ENCODE results near the gene MDC1. TPM values are rescaled to one million over a fixed set of nuclear protein-coding genes. Genes with fewer than 3 reads are reported as not detected.
A peak's percentile ranks its signal among the peaks of the same experiment; 100 is the strongest.

The MDC1 gene
- total and polyA plus RNA-seq, 2 of the 13 experiments (the other 11 are each of a cell fraction or from before 2014, with no cell fraction given): 8.4 to 14.0 TPM

DNA sequence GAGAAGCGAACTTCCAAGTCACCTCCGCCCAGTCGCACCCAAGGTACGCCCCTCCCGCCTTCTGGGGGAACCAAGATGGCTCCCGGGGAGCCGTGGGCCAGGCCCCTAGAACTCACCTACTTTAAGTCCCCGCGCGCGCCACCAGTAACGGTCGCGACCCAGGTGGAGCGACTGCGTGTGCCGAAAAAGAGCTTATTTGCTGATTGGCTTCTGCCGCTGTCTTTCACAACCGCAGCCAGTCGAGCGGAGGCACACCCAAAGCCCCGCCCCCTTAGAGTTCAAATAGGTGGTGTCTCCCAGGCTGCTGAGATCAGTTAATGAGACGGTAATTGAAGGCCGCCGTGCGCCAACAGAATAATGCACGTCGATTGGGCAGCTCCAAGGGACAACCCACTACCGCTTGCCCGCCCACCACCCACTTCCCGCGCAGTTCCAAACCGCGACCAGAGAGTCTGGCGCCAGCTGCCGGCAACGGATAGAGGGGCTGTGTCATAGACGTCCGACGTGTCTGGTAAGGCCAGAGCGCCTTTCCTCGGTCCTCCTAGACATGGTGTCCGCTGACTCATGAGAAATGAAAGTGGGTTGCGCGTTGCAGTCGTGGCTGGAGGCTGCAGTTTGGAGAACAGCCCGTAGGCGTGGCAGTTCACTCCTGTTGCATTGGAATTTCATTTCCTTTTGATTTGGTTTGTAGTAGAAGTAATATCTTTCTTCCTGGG lies at the start of gene MDC1 (continued):
- no peak for TF ChIP-seq ARHGAP35 (CRISPR knock-in tag; IDR thresholded peaks at IDR 0.05; ENCODE audit: borderline replicate concordance)
- TF ChIP-seq TEAD2 (CRISPR knock-in tag; IDR thresholded peaks at IDR 0.05): no peak
- no peak for TF ChIP-seq REXO4 (CRISPR knock-in tag; IDR thresholded peaks at IDR 0.05; ENCODE audit: borderline replicate concordance)
- no peak for TF ChIP-seq AKAP8 (CRISPR knock-in tag; IDR thresholded peaks at IDR 0.05)
- TF ChIP-seq, protein P1, sequence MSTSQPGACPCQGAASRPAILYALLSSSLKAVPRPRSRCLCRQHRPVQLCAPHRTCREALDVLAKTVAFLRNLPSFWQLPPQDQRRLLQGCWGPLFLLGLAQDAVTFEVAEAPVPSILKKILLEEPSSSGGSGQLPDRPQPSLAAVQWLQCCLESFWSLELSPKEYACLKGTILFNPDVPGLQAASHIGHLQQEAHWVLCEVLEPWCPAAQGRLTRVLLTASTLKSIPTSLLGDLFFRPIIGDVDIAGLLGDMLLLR (CRISPR knock-in tag; IDR thresholded peaks at IDR 0.05): peak; percentile 57; the same call in 1 of the 2 replicates
- peak; percentile 97 for TF ChIP-seq ZZZ3 (CRISPR knock-in tag; IDR thresholded peaks at IDR 0.05; ENCODE audit: borderline replicate concordance)
- TF ChIP-seq CHCHD3 (CRISPR knock-in tag; IDR thresholded peaks at IDR 0.05): peak; percentile 40; the same call in 1 of the 2 replicates
- no peak for TF ChIP-seq MATR3 (CRISPR knock-in tag; IDR thresholded peaks at IDR 0.05)
- TF ChIP-seq, protein P2, sequence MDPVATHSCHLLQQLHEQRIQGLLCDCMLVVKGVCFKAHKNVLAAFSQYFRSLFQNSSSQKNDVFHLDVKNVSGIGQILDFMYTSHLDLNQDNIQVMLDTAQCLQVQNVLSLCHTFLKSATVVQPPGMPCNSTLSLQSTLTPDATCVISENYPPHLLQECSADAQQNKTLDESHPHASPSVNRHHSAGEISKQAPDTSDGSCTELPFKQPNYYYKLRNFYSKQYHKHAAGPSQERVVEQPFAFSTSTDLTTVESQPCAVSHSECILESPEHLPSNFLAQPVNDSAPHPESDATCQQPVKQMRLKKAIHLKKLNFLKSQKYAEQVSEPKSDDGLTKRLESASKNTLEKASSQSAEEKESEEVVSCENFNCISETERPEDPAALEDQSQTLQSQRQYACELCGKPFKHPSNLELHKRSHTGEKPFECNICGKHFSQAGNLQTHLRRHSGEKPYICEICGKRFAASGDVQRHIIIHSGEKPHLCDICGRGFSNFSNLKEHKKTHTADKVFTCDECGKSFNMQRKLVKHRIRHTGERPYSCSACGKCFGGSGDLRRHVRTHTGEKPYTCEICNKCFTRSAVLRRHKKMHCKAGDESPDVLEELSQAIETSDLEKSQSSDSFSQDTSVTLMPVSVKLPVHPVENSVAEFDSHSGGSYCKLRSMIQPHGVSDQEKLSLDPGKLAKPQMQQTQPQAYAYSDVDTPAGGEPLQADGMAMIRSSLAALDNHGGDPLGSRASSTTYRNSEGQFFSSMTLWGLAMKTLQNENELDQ (CRISPR knock-in tag; IDR thresholded peaks at IDR 0.05; ENCODE audit: borderline replicate concordance): peak; percentile 43; the same call in 1 of the 2 replicates
- TF ChIP-seq SRSF1 (optimal IDR thresholded peaks at IDR 0.05; ENCODE audit: low read depth, low read length): no peak
- peak; percentile 92 for TF ChIP-seq ZNF224 (CRISPR knock-in tag; IDR thresholded peaks at IDR 0.05)
- peak; percentile 24; the same call in 1 of the 2 replicates for TF ChIP-seq STAG1 (CRISPR knock-in tag; IDR thresholded peaks at IDR 0.05)
- no peak for TF ChIP-seq SATB2 (CRISPR knock-in tag; IDR thresholded peaks at IDR 0.05)
- TF ChIP-seq ZNF510 (CRISPR knock-in tag; IDR thresholded peaks at IDR 0.05; ENCODE audit: low read depth): peak; percentile 95
- no peak for TF ChIP-seq ZNF292 (CRISPR knock-in tag; IDR thresholded peaks at IDR 0.05; ENCODE audit: borderline replicate concordance, low read depth)
- peak in 1 of 2 experiments; percentile 96; a peak in 2 of 4 replicates for TF ChIP-seq KLF16 (CRISPR knock-in tag; IDR thresholded peaks at IDR 0.05)
- peak; percentile 78; the same call in 1 of the 2 replicates for TF ChIP-seq EHMT2 (IDR thresholded peaks at IDR 0.05; ENCODE audit: borderline replicate concordance, low read depth, low read length)

Data from HepG2 (cell line).